DMS153 treated with DMSO at 0.1 percent for 48 hours (cell line): ENCODE measurements around the gene ALPK3.

Source experiments
- DNase-seq: peaks from one replicate; lab custom pipeline; 2025; ENCODE audit not compliant: unreplicated experiment; lab: John Stamatoyannopoulos, UW

The ALPK3 gene

DNA sequence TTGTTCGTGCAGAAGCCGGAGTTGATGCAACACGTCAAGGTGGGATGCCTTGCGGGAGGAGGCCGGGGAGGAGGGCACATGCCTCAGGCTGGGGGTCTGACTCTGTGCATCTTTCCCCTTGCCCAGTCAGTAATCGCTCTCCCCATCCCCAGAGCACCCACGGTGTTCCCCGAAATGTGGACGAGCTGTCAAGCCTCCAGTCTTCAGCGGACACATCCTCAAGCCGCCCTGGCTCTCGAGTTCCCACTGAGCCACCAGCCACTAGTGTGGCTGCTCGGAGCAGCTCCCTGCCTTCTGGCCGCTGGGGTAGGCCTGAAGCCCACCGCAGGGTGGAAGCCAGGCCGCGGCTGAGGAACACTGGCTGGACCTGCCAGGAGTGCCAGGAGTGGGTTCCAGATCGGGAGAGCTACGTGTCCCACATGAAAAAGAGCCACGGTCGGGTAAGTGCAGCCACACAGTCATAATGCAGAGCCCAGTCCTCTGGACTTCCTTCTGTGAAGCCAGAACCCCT, 18.7 kb upstream of the ALPK3 start:
- DNase-seq: no peak

DNA sequence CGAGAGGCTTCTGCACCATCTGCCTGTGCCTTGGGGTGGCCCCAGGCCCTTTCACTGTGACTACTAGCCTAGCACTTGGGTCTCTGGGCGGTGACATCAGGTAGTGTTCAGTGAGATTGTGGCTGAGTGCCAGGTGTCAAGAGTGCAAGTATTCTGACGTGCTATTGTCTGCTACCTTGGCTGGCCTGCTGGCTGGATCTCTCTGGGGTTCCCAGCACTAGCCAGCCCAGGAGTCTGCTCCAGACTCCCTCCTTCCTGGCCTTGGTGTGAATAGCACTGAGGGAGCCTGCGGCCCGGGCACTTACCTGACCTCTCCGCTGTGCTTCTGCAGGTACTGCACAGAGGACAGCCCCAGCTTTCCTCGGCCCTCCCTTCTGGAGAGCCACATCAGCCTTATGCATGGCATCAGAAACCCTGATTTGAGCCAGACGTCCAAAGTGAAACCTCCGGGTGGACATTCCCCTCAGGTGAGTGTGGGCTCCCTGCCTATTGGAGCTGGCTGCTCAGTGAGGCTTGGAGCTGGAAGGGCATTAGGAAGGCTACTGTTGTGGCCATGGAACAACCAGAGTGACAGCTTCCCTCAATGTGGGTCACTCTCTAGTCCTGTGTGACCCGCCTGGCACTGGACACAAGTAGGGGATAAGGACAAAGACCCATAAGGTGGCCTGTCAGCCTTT, 17.5 kb upstream of the ALPK3 start:
- no peak for DNase-seq

DNA sequence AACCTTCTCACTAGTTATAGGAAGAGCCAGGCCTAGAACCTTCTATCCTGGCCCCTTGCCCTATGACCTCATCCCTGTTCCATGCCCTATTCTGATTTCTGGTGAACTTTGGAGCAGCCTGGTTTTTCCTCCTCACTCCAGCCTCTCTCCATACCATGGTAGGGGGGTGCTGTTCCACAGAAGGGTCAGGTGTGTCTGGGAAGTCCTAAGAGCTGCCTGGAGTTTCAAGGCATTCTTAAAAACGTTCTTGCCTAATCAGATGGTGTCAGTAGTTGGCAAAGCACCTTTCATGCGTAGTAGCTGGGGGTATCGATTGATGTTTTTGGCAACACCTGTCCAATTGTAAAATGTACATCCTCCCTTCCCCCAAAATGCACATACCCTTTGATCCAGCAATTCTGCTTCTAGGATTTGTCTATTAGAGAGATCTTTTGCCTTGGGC, 16.8 kb upstream of the ALPK3 start:
- DNase-seq: no peak

DNA sequence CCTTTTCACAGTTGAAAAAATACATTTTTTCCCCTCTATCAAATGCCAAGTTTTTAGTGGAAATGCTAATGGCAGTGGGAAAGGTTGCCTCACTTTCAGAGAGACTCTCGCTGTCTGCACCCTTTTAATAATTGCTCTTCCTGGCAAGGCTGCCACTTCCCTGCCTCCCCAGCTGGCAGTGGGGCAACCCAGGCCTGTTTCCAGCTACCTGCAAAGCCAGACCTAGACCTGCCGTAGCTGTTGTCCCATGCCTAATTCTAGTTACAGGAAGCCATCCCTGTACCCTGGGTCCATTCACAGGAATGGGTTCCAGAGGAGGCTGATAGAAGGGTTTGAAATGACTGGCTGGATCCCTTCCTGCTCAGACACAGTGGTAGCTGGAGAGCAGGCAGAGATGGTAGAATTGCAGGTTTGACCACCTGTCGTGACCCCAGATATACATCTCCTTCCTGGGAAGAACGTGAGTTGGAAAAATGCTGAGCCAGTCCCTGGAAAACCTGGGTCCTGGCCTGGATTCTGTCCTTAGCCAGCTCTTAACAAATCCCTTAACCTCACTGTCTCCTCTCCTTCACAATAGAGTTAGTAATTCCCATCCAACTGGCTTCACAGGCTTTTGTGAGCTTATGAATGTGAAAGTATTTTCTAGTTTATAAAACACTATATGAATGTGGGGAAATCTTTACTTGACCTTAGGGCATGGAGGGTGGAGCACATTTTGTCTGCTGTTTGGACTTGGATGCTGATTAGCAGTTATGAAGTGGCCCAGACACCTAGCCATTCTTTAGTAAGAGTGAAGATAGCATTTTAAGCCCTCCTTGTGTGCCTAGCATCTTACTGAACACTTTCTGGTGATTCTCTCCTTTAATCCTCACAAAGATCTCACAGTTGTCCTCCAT, 12.9 kb upstream of the ALPK3 start:
- DNase-seq: no peak

DNA sequence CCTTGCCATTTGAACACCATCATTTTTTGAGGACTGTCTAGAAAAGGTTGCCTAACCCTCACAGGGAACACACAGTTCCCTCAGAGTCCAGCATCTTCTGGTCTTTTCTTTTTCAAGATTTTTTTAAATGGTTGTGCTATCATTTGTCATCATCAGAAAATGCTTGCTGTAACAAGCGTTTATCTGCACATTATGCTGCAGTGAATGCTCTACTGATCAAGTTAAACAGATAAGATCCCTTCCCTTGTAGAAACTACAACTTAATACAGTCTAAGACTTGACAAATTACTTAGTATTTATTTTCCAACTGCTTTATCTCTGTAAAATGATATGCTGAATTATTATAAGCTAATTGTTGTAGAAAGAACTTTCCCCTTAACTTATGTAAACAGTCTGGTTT, 11.9 kb upstream of the ALPK3 start:
- no peak for DNase-seq

DNA sequence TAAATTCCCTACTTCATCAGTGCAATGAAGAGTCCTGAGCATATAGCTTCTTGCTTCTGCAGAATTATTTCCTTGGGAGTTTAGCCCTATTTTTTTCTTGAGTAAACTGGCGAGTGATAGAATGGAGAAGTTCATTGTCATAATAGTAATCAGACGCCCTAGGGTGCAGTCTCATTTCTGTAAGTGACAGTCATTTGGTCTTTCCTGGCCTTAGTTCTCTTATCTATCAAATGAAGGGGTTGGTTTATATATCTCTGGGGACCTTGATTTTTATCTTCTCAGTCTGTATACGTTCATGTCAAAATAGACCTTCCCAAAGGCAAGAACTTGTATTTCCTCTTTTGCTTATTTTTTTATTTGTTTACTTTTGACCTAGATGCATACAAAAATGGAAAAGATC, 9.9 kb upstream of the ALPK3 start:
- DNase-seq: no peak

DNA sequence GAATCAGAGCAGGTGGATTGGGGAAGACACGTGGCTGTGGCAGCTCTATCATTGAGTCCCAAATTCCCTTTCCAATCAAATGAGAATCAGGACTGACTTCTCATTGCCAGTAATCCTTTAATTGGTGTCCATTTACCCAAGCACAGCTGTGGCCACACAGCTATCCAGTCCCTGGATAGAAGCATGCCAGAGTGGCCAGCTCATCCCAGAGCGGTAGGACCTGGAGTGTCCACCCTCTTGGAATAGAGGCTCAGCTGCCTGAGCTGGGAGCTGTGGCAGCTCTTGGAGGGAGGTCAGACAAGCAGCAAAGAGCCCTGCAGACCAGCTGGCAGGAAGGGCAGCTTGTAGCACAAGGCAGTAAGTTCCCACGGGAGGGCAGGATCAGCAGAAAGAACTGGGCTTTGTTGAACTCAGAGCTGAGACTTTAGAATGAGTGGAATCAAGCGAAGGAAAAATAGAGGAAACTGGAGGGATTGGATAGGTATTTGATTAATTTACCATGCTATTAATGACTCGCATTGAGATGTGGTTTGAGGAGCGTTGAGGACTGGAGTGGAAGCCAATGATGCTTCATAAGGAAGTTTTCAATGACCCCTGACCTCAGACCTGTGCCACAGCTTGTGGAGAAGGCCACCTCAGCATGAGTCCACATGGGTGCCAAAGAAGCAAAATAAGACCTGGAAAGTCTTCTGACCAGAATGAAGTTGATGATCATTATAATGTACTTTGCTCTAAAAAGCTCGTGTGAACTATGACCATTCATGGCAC, 6.9 kb upstream of the ALPK3 start:
- DNase-seq: no peak

DNA sequence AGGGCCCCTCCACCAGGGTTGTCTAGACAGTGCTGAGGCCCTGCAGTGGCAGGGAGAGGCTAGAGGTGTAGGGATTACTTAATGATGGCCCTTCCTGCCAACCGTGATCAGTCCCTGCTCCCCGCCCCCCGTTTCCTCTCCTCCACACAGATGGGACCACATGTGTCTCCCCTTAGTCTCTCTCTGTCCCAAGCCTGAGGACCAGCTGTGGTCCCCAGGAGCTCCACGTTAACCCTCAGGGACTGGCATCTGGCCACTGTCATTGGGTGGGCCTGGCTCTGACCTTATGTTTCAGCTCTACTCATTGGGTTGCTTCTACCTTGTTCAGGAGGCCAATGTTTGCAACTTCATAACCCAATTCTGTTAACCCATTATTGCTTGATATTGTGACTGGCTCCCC, 6.0 kb upstream of the ALPK3 start:
- DNase-seq: no peak

DNA sequence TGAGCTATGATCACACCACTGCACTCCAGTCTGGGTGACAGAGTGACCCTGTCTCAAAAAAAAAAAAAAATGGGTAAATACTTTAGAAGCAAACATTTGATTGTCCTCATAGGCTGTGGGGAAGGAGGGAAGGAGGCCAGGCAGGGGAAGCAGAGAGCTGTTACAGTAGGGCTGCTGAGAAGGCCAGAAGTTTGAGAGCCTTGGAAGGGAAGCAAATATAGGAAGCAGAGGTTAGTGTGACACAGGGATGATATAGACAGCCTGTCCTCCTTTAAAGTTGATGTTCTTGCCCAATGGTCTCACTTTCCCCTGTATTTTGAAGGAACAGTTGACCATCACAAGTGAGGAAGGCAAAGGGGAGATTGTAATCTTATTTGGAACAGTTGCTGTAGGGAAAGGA, 5.3 kb upstream of the ALPK3 start:
- DNase-seq: no peak

DNA sequence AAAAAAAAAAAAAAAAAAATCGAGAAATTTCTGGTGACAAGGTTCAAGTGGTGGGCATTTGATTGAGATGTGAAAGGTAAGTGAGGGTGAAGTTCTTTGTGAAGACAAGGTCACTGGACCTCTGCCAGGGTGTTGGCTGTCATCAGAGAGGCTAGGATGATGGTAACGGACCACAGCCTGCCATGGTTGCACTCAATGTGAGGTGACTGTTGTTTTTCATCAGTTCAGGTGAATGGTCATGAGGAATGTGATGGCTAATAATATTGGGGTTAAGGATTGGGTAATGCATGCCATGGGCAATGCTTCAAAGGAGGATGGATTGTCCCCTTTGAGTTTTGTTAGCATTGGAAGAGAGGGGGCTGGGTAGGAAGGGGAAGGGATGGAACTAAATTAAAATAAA, 4.3 kb upstream of the ALPK3 start:
- no peak for DNase-seq

DNA sequence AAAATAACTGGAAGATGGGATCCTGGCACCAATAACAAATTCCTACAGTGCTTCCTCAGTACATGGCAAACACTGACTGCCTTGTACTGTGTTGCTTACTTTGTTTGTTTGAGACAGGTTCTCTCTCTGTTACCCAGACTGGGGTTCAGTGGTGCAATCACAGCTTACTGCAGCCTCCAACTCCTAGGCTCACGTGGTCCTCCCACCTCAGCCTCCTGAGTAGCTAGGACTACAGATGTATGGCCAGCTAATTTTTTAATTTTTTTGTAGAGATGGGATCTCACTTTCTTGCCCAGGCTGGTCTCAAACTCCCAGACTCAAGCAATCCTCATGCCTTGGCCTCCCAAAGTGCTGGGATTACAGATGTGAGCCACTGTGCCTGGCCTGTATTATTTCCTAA, 3.7 kb upstream of the ALPK3 start:
- DNase-seq: no peak

DNA sequence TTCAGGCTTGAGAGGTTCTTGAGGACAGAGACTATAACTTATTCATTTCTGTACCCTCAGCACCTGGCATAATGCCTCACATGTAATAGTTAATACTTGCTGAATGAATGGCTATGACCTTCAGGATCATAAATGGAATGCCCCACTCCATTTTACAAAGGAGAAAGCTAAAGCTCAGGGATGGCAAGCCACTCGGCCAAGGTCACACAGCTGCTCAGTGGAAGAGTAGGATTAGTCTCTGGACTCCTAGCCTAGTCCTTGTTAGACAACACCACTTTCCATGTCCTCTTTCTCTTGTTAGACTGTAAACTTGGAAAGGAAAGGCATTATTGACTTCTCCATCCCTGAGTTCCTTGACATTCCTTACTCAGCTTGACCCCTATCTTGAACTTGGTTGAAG, 3.2 kb upstream of the ALPK3 start:
- DNase-seq: no peak

DNA sequence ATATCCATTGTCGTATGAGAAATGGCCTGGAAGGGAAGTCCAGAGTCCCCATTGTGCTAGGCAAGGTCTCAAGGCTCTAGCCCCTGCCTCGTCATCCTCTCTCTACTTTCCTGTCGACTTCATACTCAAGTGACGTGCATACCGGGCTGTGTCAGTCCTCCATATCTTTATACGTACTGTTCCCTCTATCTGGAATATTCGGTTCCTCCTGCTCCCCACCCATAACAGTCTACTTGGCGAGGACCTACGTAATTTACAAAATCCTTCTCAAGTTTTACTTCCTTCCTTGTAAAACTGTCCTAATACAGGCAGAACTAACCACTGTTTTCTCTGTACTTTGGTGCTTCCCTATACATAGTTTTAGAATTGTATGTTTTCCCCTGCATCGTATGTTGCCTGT, 2.2 kb upstream of the ALPK3 start:
- no peak for DNase-seq

DNA sequence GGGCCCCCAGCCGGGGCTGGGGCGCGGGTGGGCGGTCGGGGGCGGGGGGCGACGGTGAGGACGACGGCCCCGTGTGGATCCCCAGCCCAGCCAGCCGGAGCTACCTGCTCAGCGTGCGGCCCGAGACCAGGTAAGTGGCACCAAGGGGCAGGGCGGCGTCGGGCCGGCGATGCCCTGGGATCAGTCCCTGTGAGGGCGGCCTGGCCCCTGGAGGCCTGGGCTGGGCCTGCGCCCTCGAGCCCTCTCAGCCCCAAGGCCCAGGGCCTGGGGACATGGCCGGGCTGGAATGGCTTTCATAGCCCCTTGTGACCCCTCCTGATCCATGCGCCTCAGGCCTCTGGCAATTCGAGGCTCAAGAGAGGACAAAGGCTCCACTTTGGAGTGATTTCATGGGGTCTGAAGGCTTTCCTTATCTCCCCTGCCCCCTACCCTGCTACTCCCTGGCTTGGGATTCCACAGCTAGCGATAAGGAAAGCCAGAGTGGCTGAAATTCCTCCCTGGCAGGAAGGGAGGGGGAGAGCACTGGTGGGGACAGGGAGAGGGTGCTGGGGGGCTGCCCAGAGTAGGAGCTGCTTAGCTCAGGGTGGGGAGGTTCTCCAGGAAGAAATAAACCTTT, 418 bp downstream of the ALPK3 start:
- DNase-seq: no peak

DNA sequence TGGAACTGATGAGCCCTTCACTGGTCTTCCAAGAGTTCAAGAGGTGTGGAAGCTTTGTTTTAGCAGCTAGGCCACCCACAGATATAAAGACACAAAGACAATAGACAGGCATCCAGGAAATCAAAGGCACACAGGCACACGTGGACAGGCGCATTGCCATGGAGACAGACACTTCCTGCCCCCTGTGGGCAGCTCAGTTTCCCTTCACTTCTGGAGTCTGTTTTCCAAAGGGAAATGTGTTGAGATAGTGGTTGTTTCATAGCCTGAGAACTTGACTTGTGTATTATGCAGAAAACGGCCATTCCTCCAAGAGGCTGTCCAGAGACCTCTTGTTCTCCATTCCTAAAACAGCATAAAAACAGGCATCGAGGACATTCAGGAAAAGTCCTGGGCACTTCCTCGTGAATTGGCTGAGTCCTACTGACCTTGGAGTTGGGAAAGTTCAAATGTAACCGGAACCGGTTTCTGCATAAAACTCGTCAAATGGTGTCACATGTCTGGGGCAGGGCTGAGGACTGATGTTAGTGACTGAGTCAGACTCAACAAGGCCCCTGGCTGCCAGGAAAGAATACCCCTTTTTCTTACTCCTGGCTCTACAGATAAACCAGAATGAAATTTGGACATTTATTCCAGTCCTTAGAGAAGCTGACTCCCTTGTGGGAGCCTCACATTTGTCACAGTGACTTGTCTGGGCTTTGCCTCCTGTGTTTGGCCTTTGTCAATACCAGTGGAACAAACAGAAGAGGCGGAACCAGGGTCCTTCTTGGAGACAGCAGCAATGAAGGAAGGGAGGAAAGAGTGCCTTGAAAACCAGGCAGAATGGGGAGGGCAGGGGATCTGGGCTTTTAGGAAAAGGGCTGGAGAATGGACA, 1.3 kb downstream of the ALPK3 start:
- no peak for DNase-seq

DNA sequence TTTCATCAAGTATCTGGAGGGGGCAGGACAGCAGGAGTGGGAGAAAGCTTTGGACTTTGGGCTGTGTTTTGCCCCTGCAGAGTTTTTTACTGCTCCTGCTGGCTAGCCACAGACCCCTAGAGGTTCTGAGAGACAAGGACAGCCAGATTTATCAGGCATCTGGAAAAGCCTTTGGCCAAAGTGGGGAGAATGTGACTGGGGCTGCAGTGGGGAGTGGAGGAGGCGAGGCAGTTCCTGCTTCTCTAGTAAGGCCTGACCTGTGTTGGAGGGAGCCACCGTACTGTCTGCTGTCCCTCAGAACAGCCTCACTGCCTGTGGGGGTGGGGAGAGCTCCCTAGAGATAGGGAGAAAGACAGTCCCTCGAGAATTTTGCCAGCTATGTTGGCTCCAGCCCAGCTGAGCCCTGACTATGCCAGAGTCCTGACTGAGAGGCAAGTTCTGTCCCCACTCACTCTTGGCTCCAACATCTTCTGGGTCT, 2.2 kb downstream of the ALPK3 start:
- DNase-seq: no peak

DNA sequence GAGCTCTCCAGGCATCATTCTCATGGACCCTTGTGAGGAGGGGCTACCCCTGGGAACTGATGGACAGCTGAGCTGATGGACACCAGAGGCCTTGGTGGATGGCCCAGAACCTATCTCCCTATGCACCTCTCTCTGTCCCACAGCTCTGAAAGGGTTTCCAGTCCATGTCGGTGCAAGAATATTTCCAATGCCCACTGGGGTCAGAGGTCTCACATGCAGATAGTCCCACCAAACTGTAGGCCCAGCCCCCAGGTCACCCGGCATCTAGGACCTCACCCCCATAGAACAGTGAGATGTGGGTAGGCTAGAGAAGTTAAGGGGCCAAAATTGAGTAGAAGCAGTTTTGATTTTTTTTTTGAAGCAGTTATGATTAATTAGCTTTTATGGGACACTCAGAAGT, 2.6 kb downstream of the ALPK3 start:
- DNase-seq: no peak

DNA sequence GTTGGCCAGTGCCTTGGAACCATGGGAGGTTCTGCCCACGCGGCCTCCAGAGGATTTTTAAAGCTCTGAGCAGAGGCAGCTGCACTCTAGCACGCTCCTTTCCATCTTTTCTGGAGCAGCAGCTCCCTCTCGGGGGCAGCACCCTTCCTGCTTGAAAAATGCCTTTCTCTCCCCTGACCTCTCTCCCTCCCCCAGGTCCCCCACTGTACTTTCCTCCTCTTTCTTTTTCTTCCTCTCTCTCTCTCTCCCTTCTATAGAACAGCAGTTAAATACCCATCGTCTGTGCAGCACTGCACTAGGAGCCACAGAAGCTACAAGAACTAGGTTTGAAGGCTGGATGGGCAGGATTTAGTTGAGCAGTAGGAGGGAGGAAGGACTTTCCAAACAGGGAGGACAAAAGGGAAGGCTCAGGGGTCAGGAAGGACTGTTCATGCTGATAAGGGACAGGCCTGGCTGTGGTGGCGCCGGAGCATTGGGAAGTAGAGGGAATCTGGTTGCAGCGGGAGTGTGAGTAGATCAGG, 4.4 kb downstream of the ALPK3 start:
- DNase-seq: no peak

DNA sequence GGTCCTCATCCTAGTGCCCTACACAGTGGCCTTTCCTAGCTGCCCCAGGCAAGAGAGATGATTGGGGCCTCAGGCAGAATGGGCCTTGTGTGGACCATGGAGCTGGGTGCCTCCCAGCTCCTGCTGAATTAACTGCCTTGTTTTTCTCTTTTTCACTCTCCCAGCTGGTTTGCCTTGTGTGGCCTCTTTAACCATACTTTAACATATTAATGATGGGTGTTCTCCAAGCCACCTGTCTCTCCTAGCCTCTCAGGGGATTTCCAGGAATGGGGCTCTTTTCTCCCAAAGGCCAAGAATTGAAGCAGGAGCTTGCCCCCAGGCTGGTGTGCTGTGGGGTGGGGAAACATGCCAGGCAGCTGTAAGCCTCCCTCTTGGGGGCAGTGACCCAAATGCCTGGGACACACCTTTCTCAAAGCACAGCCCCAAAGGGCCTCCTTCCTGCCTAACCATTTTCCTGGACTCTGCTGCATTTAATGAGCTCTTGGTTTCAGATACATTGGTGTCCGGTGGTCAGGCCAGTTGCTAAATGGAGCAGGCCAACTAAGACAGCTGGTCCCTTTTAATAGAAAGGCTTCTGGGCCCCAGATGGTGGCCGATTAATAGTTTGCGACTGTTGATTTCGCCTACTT, 5.6 kb downstream of the ALPK3 start:
- no peak for DNase-seq
